Nephron (organoid): ENCODE results near the gene ASH1L.
"Not testable (repeated sequence)": the region's sequence is repeated elsewhere in the genome, so short reads cannot be mapped to it uniquely, and the experiment has no call there.

Source experiments
- H3K27ac Mint-ChIP-seq, 3 experiments: 2 replicates each; pipeline ENCODE4 v1.8.0; 2020; ENCODE audit warnings: mixed read lengths in 3 of 3, mild to moderate bottlenecking in 2 of 3, moderate library complexity in 1 of 3
- H3K27me3 Mint-ChIP-seq: 2 replicates; pipeline ENCODE4 v1.8.0; 2021; ENCODE audit warnings: low read depth, mild to moderate bottlenecking, moderate library complexity, mixed read lengths
- H3K36me3 Mint-ChIP-seq: 2 replicates; pipeline ENCODE4 v1.8.0; 2020; ENCODE audit warnings: low read depth, mixed read lengths
- H3K4me1 Mint-ChIP-seq: 2 replicates; pipeline ENCODE4 v1.8.0; 2020; ENCODE audit warnings: mixed read lengths
- H3K4me3 Mint-ChIP-seq, 3 experiments: 2 replicates each; pipeline ENCODE4 v1.8.0; 2020; ENCODE audit warnings: mild to moderate bottlenecking in 3 of 3, mixed read lengths in 3 of 3, moderate library complexity in 2 of 3
- H3K9me3 Mint-ChIP-seq: 2 replicates; pipeline ENCODE4 v1.8.0; 2020; ENCODE audit warnings: mixed read lengths
- TF ChIP-seq, protein P1 (sequence below), 3 experiments: fragments of 200-600 bp; sonication (generic); IDR thresholded peaks; one replicate each; pipeline ENCODE4 v1.5.0; 2021; ENCODE audit warnings: antibody characterized with exemption in 3 of 3; ENCODE audit not compliant: unreplicated experiment in 3 of 3

Gene ASH1L

DNA sequence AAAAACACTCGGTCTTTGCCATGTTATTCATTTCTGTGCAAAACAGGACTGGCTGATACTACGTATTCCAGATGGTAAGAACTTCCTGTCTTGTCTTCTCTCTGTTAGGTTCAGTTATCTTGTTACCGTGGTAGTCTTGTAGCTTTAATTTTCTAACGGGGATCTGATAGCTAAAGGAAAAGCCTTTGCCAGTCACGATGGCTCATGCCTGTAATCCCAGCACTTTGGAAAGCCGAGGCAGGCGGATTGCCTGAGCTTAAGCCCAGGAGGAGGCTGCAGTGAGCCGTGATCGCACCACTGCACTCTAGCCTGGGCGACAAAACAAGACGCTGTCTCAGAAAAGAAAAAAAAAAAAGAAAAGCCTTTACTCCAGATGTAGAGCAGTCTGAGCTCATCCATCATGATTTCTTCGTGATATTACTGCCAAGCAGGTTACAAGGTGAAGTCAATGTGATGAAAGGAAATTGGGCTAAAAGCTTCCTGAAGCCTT is 36.3 kb upstream of the ASH1L start:
- no peaks in the 10 kb centered on the region for H3K9me3 Mint-ChIP-seq
- no peaks in the 10 kb centered on the region for H3K36me3 Mint-ChIP-seq
- TF ChIP-seq, protein P1, sequence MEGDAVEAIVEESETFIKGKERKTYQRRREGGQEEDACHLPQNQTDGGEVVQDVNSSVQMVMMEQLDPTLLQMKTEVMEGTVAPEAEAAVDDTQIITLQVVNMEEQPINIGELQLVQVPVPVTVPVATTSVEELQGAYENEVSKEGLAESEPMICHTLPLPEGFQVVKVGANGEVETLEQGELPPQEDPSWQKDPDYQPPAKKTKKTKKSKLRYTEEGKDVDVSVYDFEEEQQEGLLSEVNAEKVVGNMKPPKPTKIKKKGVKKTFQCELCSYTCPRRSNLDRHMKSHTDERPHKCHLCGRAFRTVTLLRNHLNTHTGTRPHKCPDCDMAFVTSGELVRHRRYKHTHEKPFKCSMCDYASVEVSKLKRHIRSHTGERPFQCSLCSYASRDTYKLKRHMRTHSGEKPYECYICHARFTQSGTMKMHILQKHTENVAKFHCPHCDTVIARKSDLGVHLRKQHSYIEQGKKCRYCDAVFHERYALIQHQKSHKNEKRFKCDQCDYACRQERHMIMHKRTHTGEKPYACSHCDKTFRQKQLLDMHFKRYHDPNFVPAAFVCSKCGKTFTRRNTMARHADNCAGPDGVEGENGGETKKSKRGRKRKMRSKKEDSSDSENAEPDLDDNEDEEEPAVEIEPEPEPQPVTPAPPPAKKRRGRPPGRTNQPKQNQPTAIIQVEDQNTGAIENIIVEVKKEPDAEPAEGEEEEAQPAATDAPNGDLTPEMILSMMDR (IDR thresholded peaks at IDR 0.05; ENCODE audit: unreplicated experiment in 3 of 3) = no peak
- peak overlapping the region; percentile 72 to 86 (median 81) for H3K27ac Mint-ChIP-seq
- H3K4me3 Mint-ChIP-seq = peak overlapping the region; percentile 28 to 72 (median 63)
- peaks cover 17% of the 10 kb centered on the region for H3K4me1 Mint-ChIP-seq
- H3K27me3 Mint-ChIP-seq = peaks cover 3% of the 10 kb centered on the region

DNA sequence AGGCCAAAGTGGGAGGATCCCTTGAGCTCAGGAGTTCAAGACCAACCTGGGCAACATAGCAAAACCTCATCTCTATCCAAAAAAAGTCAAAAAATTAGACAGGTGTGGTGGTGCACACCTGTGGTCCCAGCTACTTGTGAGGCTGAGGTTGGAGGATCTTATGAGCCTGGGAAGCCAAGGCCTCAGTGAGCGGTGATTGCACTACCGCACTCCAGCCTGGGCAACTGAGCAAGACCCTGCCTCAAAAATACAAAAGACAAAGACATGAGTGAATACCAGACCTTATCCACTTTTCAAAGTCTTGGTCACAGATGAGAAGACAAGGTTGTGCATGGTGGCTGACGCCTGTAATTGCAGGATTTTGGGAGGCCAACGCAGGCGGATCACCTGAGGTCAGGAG is 34.3 kb upstream of the ASH1L start:
- Mint-ChIP-seq H3K4me1 (peaks cover 20% of the 10 kb centered on the region), H3K4me3 (no peak overlapping the region), H3K27ac (no peak overlapping the region), H3K36me3 (no peaks in the 10 kb centered on the region), H3K27me3 (peaks cover 3% of the 10 kb centered on the region), H3K9me3 (no peaks in the 10 kb centered on the region)
- TF ChIP-seq, protein P1 (IDR thresholded peaks at IDR 0.05; ENCODE audit: unreplicated experiment in 3 of 3) = no peak

DNA sequence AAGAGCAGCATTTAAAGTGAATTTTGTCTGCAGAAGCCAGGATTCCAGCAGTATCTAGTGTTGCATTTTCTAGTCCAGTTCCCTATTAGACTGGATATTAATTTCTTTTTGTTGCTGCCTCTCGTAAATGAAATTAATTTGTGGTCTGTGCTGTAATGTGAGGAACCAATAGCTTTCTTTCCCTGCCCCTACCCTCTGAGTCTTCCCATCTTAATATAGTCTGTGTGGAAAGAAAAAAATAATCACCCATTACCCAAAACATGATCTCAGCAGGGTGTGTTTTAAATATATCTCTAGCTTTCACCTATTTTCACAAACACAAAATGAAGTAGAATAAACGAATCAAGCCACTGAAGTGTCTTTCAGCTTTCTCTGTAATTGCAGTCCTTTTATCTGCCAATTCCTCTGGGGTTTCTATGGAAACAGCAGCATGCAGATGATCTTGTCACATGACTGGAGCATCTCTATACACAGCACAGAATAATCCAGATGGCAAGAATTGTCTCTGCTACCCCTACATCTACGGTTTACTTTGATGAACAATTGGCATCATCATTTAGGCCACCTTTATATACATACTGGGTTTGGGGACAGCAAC is 33.4 kb upstream of the ASH1L start:
- H3K4me3 Mint-ChIP-seq, H3K9me3 Mint-ChIP-seq, H3K27me3 Mint-ChIP-seq, H3K36me3 Mint-ChIP-seq, H3K27ac Mint-ChIP-seq: not testable (repeated sequence)
- peaks cover 21% of the 10 kb centered on the region for H3K4me1 Mint-ChIP-seq

DNA sequence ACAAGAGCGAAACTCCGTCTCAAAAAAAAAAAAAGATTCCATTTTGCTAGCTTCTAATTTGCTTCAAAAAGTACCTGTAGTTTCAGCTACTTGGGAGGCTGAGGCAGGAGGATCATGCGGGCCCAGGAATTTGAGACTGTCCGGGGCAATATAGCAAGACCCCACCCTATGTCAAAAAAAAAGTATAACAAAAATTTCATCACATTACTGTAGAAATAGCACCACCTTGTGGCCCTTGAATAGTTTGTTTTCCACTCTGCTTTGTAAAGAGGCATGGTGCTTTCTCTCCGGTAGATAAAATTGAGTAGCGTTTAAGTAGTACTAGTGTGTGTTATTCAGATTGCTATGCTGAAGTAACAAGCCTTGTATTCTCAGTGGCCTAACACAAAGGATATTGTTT is 29.2 kb upstream of the ASH1L start:
- Mint-ChIP-seq H3K27ac (peak overlapping the region in 1 of 3 experiments; percentile 46), H3K4me1 (peaks cover 4% of the 10 kb centered on the region), H3K27me3 (no peaks in the 10 kb centered on the region), H3K9me3 (no peaks in the 10 kb centered on the region), H3K36me3 (no peaks in the 10 kb centered on the region), H3K4me3 (no peak overlapping the region)
- TF ChIP-seq, protein P1 (IDR thresholded peaks at IDR 0.05; ENCODE audit: unreplicated experiment in 3 of 3) = peak; percentile 48 to 60 (median 50)

DNA sequence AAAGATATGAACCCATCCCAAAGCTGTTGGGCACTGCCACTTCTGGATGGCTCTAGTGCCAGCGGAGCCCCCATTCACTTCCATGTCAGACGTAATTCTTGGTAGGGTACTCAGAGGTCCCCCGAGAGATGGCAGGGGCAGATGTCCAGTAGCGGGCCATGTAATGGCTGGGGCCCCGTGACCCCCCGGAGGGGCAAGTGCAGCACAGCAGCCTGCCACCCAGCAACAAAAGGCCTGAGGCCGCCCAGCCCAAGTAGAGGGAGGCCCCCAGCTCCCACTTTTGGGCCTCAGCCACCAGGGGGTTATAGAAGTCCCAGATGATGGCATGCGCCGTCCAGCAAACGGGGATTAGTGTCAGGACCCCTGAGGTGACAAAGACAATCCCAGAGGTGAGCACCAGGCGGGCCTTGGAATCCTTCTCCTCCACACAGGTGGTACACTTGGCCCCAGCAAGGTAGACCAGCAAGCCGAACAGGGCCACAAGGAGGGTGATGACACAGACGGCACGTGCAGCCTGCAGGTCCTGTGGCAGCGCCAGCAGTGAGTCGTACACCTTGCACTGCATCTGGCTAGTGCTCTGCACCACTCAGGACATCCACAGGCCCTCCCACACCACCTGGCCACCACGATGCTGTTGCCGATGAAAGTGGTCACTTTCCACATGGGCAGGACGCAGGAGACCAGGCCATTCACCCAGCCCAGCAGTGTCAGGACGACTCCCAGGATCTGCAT is 28.1 kb upstream of the ASH1L start:
- H3K36me3 Mint-ChIP-seq, H3K4me3 Mint-ChIP-seq, H3K27me3 Mint-ChIP-seq, H3K9me3 Mint-ChIP-seq, H3K27ac Mint-ChIP-seq, H3K4me1 Mint-ChIP-seq: not testable (repeated sequence)

DNA sequence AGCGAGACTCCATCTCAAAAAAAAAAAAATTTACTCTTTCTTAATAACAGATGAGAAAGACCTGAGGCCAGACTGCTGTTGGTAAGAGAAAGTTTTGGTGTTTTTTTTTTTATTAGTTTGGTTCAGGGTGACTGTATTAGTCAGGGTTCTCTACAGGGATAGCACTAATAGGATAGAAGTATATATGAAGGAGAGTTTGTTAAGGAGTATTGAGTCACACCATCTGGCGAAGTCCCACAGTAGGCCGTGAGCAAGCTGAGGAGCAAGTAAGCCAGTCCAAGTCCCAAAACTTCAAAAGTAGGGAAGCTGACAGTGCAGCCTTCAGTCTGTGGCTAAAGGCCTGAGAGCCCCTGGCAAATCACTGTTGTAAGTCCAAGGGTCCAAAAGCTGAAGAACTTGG is 26.7 kb upstream of the ASH1L start:
- not testable (repeated sequence) for H3K36me3 Mint-ChIP-seq, H3K9me3 Mint-ChIP-seq, H3K4me1 Mint-ChIP-seq, H3K27me3 Mint-ChIP-seq, H3K4me3 Mint-ChIP-seq, H3K27ac Mint-ChIP-seq

DNA sequence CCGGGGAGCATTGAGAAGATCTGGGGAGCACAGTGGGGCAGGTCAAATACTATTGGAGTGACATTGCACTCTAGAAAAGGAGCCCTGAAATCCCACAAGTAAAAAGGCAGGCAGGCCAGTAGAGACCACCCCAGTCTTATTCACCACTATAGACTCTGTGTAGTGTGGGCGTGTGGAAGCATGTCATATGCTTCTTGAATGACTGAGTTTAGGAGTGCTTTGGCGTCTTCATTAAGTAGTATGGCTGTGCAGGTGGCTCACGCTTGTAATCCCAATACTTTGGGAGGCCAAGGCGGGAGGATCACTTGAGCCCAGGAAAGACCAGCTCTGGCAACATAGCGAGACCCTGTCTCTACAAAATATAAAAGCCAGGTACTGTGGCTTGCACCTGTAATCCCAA is 21.2 kb upstream of the ASH1L start:
- not testable (repeated sequence) for H3K9me3 Mint-ChIP-seq, H3K27me3 Mint-ChIP-seq, H3K27ac Mint-ChIP-seq, H3K36me3 Mint-ChIP-seq, H3K4me3 Mint-ChIP-seq, H3K4me1 Mint-ChIP-seq

DNA sequence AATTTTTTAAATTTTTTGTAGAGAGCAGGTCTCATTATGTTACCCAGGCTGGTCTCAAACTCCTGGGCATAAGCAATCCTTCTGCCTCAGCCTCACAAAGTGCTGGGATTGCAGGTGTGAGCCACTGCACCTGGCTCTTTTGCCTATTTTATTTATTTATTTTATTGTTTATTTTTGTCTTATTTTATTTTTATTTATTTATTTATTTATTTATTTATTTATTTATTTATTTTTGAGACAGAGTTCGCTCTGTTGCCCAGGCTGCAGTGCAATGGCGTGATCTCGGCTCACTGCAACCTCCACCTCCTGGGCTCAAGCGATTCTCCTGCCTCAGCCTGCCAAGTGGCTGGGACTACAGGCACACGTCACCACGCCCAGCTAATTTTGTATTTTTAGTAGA is 13.0 kb upstream of the ASH1L start:
- not testable (repeated sequence) for H3K4me3 Mint-ChIP-seq, H3K36me3 Mint-ChIP-seq, H3K4me1 Mint-ChIP-seq, H3K9me3 Mint-ChIP-seq, H3K27ac Mint-ChIP-seq, H3K27me3 Mint-ChIP-seq
